H1 (cell line): ENCODE measurements around the gene TLE5. TPM values are rescaled to one million over a fixed set of nuclear protein-coding genes. Genes with fewer than 3 reads are reported as not detected.

Source experiments
- CTCF ChIA-PET: fragments of 300-600 bp; sonication (Branson Sonifier 250); formaldehyde crosslinking; loops from one replicate; lab custom pipeline; 2021; ENCODE audit not compliant: partially characterized antibody; lab: Charles Lee
- POLR2A ChIA-PET: fragments of 300-600 bp; sonication (Branson Sonifier 250); formaldehyde crosslinking; loops from one replicate; lab custom pipeline; 2021; ENCODE audit warnings: inconsistent platforms; ENCODE audit not compliant: partially characterized antibody; lab: Charles Lee
- DNase-seq, 2 experiments: peaks; one replicate each; pipeline versions ENCODE4 v3.0.0 to v3.0.0-alpha.2; 2010 to 2022; ENCODE audit warnings: low spot score in 2 of 2, low read depth in 1 of 2, mixed read lengths in 1 of 2
- FAIRE-seq: peaks from 2 replicates; lab custom pipeline; 2011; peaks lifted over from hg19 to GRCh38; lab: Jason Lieb, UNC
- H2AFZ ChIP-seq: 2 replicates; pipeline ENCODE4 v1.8.1; 2012; ENCODE audit warnings: low read length, inconsistent platforms
- H2AK5ac ChIP-seq: 2 replicates; pipeline ENCODE4 v1.6.1; 2013; ENCODE audit warnings: low read depth, low read length
- H2BK120ac ChIP-seq: replicated peaks from 2 replicates; pipeline ENCODE3; 2013; ENCODE audit warnings: low read depth, low read length, inconsistent platforms
- H2BK12ac ChIP-seq: 2 replicates; pipeline ENCODE4 v1.6.1; 2013; ENCODE audit warnings: low read depth, low read length
- H2BK15ac ChIP-seq: 2 replicates; pipeline ENCODE4 v1.6.1; 2013; ENCODE audit warnings: low read length
- H2BK20ac ChIP-seq: 2 replicates; pipeline ENCODE4 v1.6.1; 2013; ENCODE audit warnings: low read length
- H2BK5ac ChIP-seq: 2 replicates; pipeline ENCODE4 v1.6.1; 2013; ENCODE audit warnings: low read depth, low read length
- H3K14ac ChIP-seq: 2 replicates; pipeline ENCODE4 v1.6.1; 2013; ENCODE audit warnings: inconsistent platforms; ENCODE audit not compliant: insufficient read length
- H3K18ac ChIP-seq: 2 replicates; pipeline ENCODE4 v1.6.1; 2013; ENCODE audit warnings: low read length; ENCODE audit errors: extremely low read depth
- H3K23ac ChIP-seq: 2 replicates; pipeline ENCODE4 v1.6.1; 2013; ENCODE audit warnings: inconsistent platforms; ENCODE audit not compliant: insufficient read length
- H3K23me2 ChIP-seq: 2 replicates; pipeline ENCODE4 v1.6.1; 2013; ENCODE audit warnings: low read depth, low read length
- H3K27ac ChIP-seq: 2 replicates; pipeline ENCODE4 v1.6.1; 2011; ENCODE audit warnings: low read depth, low read length, inconsistent platforms
- H3K27me3 ChIP-seq, 4 experiments: replicated peaks in 1 of 4; 1 replicate in 1 of 4; 2 replicates in 3 of 4; pipeline versions ENCODE4 v1.6.1 to v1.8.1; 2011 to 2013; ENCODE audit warnings: low read length in 3 of 4, mild to moderate bottlenecking in 3 of 4, inconsistent platforms in 2 of 4, mixed read lengths in 2 of 4, moderate library complexity in 1 of 4; ENCODE audit not compliant: control insufficient read depth in 3 of 4, insufficient read depth in 3 of 4; ENCODE audit errors: extremely low read depth in 1 of 4
- H3K36me3 ChIP-seq, 4 experiments: 2 replicates each; pipeline versions ENCODE4 v1.6.1 to v1.8.1; 2011 to 2013; ENCODE audit warnings: mild to moderate bottlenecking in 4 of 4, low read length in 3 of 4, moderate library complexity in 2 of 4, control low read depth in 1 of 4, inconsistent platforms in 1 of 4; ENCODE audit not compliant: insufficient read depth in 4 of 4, control insufficient read depth in 2 of 4
- H3K4ac ChIP-seq: replicated peaks from 2 replicates; pipeline ENCODE3; 2013; ENCODE audit warnings: low read length, low read depth, mixed read lengths, inconsistent platforms; ENCODE audit not compliant: insufficient read length
- H3K4me1 ChIP-seq, 4 experiments: replicated peaks in 1 of 4; 1 replicate in 1 of 4; 2 replicates in 3 of 4; pipeline versions ENCODE4 v1.6.1 to v1.8.1; 2011 to 2013; ENCODE audit warnings: low read length in 3 of 4, inconsistent platforms in 2 of 4, mixed read lengths in 1 of 4; ENCODE audit not compliant: insufficient read depth in 4 of 4, control insufficient read depth in 3 of 4
- H3K4me2 ChIP-seq, 2 experiments: 2 replicates each; pipeline versions ENCODE4 v1.6.1 to v1.8.1; 2011 to 2013; ENCODE audit warnings: low read depth in 2 of 2, low read length in 2 of 2, control low read depth in 1 of 2, inconsistent platforms in 1 of 2, mild to moderate bottlenecking in 1 of 2; ENCODE audit not compliant: insufficient read depth in 1 of 2
- H3K4me3 ChIP-seq, 4 experiments: fragments of 200-600, 300-600 bp in 1 of 4; sonication (generic), shearing (Covaris generic), sonication (Bioruptor Twin) in 1 of 4; 2 replicates each; pipeline versions ENCODE4 v1.5.1 to v1.8.1; 2011 to 2016; ENCODE audit warnings: low read length in 4 of 4, low read depth in 3 of 4, control low read depth in 2 of 4, inconsistent platforms in 2 of 4, mild to moderate bottlenecking in 2 of 4, mixed read lengths in 1 of 4, moderate library complexity in 1 of 4; ENCODE audit not compliant: insufficient read depth in 2 of 4; ENCODE audit errors: extremely low read depth in 1 of 4
- H3K56ac ChIP-seq: replicated peaks from 2 replicates; pipeline ENCODE3; 2013; ENCODE audit warnings: low read depth, mild to moderate bottlenecking, mixed read lengths, low read length, inconsistent platforms; ENCODE audit not compliant: insufficient read length
- H3K79me1 ChIP-seq: 2 replicates; pipeline ENCODE4 v1.6.1; 2013; ENCODE audit warnings: low read depth, low read length, control low read depth
- H3K79me2 ChIP-seq, 2 experiments: 2 replicates each; pipeline versions ENCODE4 v1.6.1 to v1.8.1; 2012 to 2013; ENCODE audit warnings: low read length in 2 of 2, mild to moderate bottlenecking in 2 of 2, inconsistent platforms in 1 of 2; ENCODE audit not compliant: insufficient read depth in 2 of 2, control insufficient read depth in 1 of 2
- H3K9ac ChIP-seq, 4 experiments: replicated peaks in 1 of 4; 1 replicate in 1 of 4; 2 replicates in 3 of 4; pipeline versions ENCODE4 v1.6.1 to v1.8.1; 2011 to 2013; ENCODE audit warnings: low read depth in 3 of 4, low read length in 3 of 4, control low read depth in 2 of 4, mild to moderate bottlenecking in 2 of 4, moderate library complexity in 2 of 4, inconsistent platforms in 1 of 4; ENCODE audit errors: extremely low read depth in 1 of 4
- H3K9me3 ChIP-seq, 2 experiments: 2 replicates each; pipeline versions ENCODE4 v1.6.1 to v1.8.1; 2012 to 2013; ENCODE audit warnings: mild to moderate bottlenecking in 2 of 2, moderate library complexity in 2 of 2, control low read depth in 1 of 2, inconsistent platforms in 1 of 2, low read depth in 1 of 2, low read length in 1 of 2, mixed read lengths in 1 of 2; ENCODE audit not compliant: insufficient read depth in 2 of 2
- H4K20me1 ChIP-seq, 2 experiments: replicated peaks in 1 of 2; 2 replicates each; pipeline versions ENCODE3 to v1.8.1; 2011 to 2013; ENCODE audit warnings: inconsistent platforms in 2 of 2, low read length in 2 of 2, mild to moderate bottlenecking in 1 of 2; ENCODE audit not compliant: insufficient read depth in 2 of 2, control insufficient read depth in 1 of 2
- H4K5ac ChIP-seq: 2 replicates; pipeline ENCODE4 v1.6.1; 2013; ENCODE audit warnings: low read length, low read depth, mixed read lengths, inconsistent platforms; ENCODE audit not compliant: insufficient read length
- H4K8ac ChIP-seq: 2 replicates; pipeline ENCODE4 v1.8.0; 2013; ENCODE audit warnings: mild to moderate bottlenecking, moderate library complexity, low read length, inconsistent platforms; ENCODE audit not compliant: insufficient read depth; ENCODE audit errors: extremely low read depth
- H4K91ac ChIP-seq: replicated peaks from 2 replicates; pipeline ENCODE3; 2013; ENCODE audit warnings: low read length, mixed read lengths, inconsistent platforms; ENCODE audit not compliant: insufficient read length
- CBX5 ChIP-seq: fragments of 300-800, 300-1000 bp; sonication (generic); IDR thresholded peaks from 2 replicates; pipeline ENCODE4 v1.7.1; 2016; ENCODE audit warnings: antibody characterized with exemption, low read length, low read depth
- CEBPB ChIP-seq: IDR thresholded peaks from 2 replicates; pipeline ENCODE4 v1.6.1; 2012; ENCODE audit warnings: low read depth, low read length
- CHD2 ChIP-seq: IDR thresholded peaks from 2 replicates; pipeline ENCODE4 v1.6.1; 2012; ENCODE audit warnings: low read length, improper control_type of control experiment
- EZH2 ChIP-seq: fragments of 200-600 bp; sonication (generic); IDR thresholded peaks from 2 replicates; pipeline ENCODE4 v1.7.1; 2012; ENCODE audit warnings: low read depth, mild to moderate bottlenecking, moderate library complexity, low read length, inconsistent platforms; ENCODE audit not compliant: severe bottlenecking
- FOSL1 ChIP-seq: IDR thresholded peaks from 2 replicates; pipeline ENCODE4 v1.6.1; 2011; ENCODE audit warnings: mild to moderate bottlenecking, low read depth, low read length, moderate library complexity; ENCODE audit not compliant: insufficient read depth
- KDM1A ChIP-seq: fragments of 200-600, 300-600 bp; sonication (generic); IDR thresholded peaks from 2 replicates; pipeline ENCODE4 v1.7.1; 2016; ENCODE audit warnings: mild to moderate bottlenecking, low read length, borderline replicate concordance
- PHF8 ChIP-seq: fragments of 200-600 bp; sonication (generic); conservative IDR thresholded peaks from 2 replicates; pipeline ENCODE4 v1.7.1; 2012; ENCODE audit warnings: low read depth, mild to moderate bottlenecking, inconsistent platforms, low read length, moderate library complexity
- SP1 ChIP-seq: IDR thresholded peaks from 2 replicates; pipeline ENCODE4 v1.6.1; 2011; ENCODE audit warnings: low read depth, low read length
- TEAD4 ChIP-seq: IDR thresholded peaks from 2 replicates; pipeline ENCODE4 v1.6.1; 2012; ENCODE audit warnings: low read depth, low read length, inconsistent platforms, mixed read lengths
- WGBS, 2 experiments: shearing (Covaris generic) in 1 of 2; methylation state at CpG; one replicate each; pipeline versions ENCODE4 v1.1.6 to v1.1.7; 2013 to 2015; ENCODE audit warnings: low lambda C conversion rate in 2 of 2, mixed read lengths in 2 of 2, inconsistent platforms in 1 of 2, low coverage in 1 of 2, missing lambda C conversion rate in 1 of 2; ENCODE audit not compliant: insufficient replicate concordance in 2 of 2, insufficient coverage in 1 of 2, insufficient read length in 1 of 2; ENCODE audit errors: extremely low coverage in 1 of 2, missing lambda C conversion rate in 1 of 2; 5-methylcytosine and 5-hydroxymethylcytosine counted together
- polyA plus RNA-seq, 7 experiments: library from polyadenylated mRNA; depleted of rRNA in 3 of 7; stranded (reverse) in 5 of 7; unstranded in 2 of 7; fragments of >200 nt in 5 of 7; fragments of 200-250 nt in 2 of 7; gene quantifications; 1 replicate in 5 of 7; 2 replicates in 1 of 7; 4 replicates in 1 of 7; pipeline versions ENCODE4 v1.2.1 to v1.2.3, GENCODE V29; 2011 to 2013; ENCODE audit warnings: missing spikeins in 2 of 7, mixed read lengths in 2 of 7
- total RNA-seq: library from RNA; stranded (reverse); fragmentation: NEBNext Ultra II Directional; extraction: Animal tissue kit (Norgen Biotek cat#: 25700); gene quantifications from 2 replicates; pipeline ENCODE4 v1.2.1, GENCODE V29; 2021
- TF ChIP-seq, protein P1 (sequence below): IDR thresholded peaks from 2 replicates; pipeline ENCODE4 v1.6.1; 2011; ENCODE audit warnings: low read depth, mild to moderate bottlenecking, low read length; ENCODE audit not compliant: insufficient read depth

The TLE5 gene
- total and polyA plus RNA-seq, 2 of the 8 experiments (the other 6 are each of a cell fraction or from before 2014, with no cell fraction given): 187 to 285 TPM

DNA sequence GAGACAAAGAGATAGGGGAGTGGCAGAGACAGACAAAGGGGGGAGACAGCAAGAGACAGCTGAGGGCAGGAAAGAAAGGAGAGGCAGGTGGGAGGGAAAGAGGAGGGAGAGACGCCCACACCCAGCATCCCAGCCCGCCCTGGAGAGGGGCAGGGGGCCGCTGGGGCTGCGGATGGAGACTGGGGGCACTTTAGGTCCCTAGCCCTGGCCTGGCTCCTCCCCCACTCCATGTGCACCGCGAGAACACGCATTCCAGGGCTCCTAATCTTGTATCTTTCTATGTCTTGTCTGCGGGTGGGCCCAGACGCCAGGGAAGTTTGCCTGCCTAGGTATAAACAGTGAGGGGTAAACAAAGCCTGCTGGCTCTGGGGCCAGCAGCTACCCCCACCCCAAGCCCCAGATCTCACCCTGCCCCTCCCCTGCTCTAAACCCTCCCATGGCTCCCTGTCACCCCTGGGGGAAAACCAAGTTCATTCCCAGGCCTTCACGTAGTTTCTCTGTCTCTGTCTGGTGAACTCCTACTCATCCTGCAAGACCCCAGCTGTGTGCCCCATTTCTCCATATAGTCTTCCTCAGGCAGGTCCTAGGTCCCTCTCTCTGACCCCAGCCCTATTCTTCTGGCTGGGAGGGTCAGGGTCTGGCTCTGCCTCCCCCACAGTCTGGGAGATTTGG, 5.7 kb downstream of the TLE5 start:
- Histone ChIP-seq H2BK12ac (peak overlapping the region; percentile 50; the same call in 1 of the 2 replicates), H2BK120ac (no peak overlapping the region), H3K14ac (no peak overlapping the region), H4K20me1 (peaks cover 5 to 18% of the 10 kb centered on the region in 2 experiments), H3K18ac (peak overlapping the region; percentile 83), H3K27me3 (no peaks in the 10 kb centered on the region; a peak in 1 of 7 replicates), H3K4me3 (peak overlapping the region in 1 of 4 experiments; percentile 38; a peak in 3 of 8 replicates), H3K27ac (no peak overlapping the region; the same call in 1 of the 2 replicates), H2AFZ (no peak overlapping the region), H3K4me2 (peak overlapping the region; percentile 52 to 57), H2AK5ac (no peak overlapping the region; the same call in 1 of the 2 replicates), H2BK20ac (no peak overlapping the region), H2BK5ac (no peak overlapping the region), H3K23me2 (no peaks in the 10 kb centered on the region; the same call in 1 of the 2 replicates), H3K4me1 (peaks cover 3 to 36% (median 27%) of the 10 kb centered on the region in 4 experiments), H3K36me3 (peaks cover 0 to 33% (median 7%) of the 10 kb centered on the region in 4 experiments; a peak in 5 of 8 replicates), H4K5ac (no peak overlapping the region), H3K23ac (no peak overlapping the region), H3K4ac (no peak overlapping the region), H3K56ac (no peak overlapping the region), H3K79me1 (peaks cover 2% of the 10 kb centered on the region; the same call in 1 of the 2 replicates), H3K9me3 (no peaks in the 10 kb centered on the region), H3K9ac (no peak overlapping the region), H2BK15ac (no peak overlapping the region), H4K91ac (no peak overlapping the region), H4K8ac (no peak overlapping the region), H3K79me2 (peaks cover 0 to 4% of the 10 kb centered on the region in 2 experiments; a peak in 1 of 4 replicates)
- 15% methylated on average over 8 of the region's 10 CpGs; no CpG with 5 or more reads in 1 of the 2 experiments for WGBS, 2 experiments
- POLR2A ChIA-PET: interaction anchor here (0.7 to 2.7 kb wide), 6 partner anchors 10 to 579 kb away, joined by 3 to 10 read pairs (median 4); no protein-coding TSS in a partner anchor
- CTCF ChIA-PET: interaction anchor here (0.5 to 4.7 kb wide), 6 partner anchors 10 to 193 kb away, joined by 3 to 36 read pairs (median 7); no protein-coding TSS in a partner anchor
- DNase-seq (peak in 1 of 2 experiments; percentile 61), FAIRE-seq (no peak)
- TF ChIP-seq, protein P1, sequence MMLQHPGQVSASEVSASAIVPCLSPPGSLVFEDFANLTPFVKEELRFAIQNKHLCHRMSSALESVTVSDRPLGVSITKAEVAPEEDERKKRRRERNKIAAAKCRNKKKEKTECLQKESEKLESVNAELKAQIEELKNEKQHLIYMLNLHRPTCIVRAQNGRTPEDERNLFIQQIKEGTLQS: no peak
- no peak for TF ChIP-seq CBX5
- TF ChIP-seq KDM1A: peak; percentile 67; the same call in 1 of the 2 replicates
- TF ChIP-seq PHF8: no peak
- TF ChIP-seq CEBPB: no peak
- TF ChIP-seq SP1: 0 out of 2 replicates have a peak, but pooled peaks have one; percentile 11
- 0 out of 2 replicates have a peak, but pooled peaks have one; percentile 41 for TF ChIP-seq CHD2
- peak; percentile 89 for TF ChIP-seq TEAD4
- no peak for TF ChIP-seq FOSL1
- no peak for TF ChIP-seq EZH2
